HG02623 (cell line): ENCODE measurements around the gene FAM120AOS.

Experiments used
- ATAC-seq: cut with Tn5 transposase; IDR thresholded peaks from one replicate; pipeline ENCODE4 v1.9.1; 2021; ENCODE audit warnings: moderate library complexity; ENCODE audit not compliant: unreplicated experiment

The FAM120AOS gene

DNA sequence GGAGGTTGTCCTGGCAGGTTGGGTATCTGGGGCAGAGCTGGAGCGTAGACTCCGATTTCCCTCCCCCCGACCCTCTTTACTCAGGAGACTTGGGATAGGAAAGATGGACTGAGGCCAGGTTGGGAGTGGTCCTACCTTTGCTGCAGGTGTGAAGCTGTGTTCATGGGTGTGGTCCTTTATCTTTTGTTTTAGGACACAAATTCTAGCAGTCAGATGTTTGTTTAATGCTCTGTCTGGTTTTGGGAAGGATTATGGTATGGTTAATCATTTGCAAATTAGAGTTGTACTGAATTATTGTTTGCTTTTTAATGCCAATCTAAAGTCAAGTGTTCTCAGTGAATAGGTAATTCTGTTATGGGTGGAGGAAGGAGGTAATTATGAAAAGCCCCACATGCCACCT lies 14.1 kb upstream of the FAM120AOS start:
- ATAC-seq: no peak

DNA sequence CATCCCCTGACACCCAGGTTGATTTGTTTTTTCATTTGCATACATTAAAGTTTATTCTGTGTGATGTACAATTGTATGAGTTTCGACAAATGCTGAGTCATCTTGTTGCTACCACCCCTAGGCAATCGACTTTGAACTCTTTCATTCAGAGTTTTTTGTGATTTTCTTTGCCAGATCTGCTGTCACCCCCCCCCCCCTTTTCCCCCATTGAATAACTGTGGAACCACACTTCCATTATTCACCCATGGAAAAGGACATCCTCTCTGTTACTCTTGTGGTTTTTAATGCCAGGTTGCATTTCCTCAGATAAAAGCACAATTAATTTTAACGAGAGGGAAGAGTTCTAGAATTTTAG lies 13.7 kb upstream of the FAM120AOS start:
- no peak for ATAC-seq

DNA sequence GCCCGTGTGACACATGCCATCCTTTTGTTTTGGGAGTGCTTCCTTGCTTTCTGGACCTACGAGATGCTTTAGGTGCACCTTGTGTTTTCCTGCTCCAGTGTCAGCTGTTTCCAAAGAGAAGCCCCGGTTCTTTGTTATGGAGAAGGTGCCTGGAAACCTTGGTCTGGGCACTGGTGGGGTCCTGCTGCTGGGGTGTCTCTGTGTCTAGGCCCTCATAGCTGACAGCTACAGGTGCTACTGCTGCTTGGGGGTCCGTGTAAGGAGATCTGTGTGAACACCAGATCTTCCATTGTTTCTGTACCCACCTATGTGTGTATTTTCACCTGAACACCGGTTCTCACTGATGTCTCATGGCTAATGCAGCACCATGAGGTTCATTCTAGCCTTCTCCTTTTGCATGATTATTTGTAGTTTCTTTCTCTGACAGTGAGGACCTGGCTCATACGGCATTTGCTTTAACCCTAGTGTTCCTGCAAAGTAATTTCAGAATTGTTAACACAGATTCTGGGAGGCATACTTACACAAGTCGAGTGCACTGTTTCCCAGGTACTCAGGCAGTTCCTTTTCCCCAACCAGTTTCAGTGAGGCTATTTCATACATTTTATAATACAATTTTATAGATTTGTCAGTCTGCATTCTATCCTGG lies 13.2 kb upstream of the FAM120AOS start:
- ATAC-seq: no peak

DNA sequence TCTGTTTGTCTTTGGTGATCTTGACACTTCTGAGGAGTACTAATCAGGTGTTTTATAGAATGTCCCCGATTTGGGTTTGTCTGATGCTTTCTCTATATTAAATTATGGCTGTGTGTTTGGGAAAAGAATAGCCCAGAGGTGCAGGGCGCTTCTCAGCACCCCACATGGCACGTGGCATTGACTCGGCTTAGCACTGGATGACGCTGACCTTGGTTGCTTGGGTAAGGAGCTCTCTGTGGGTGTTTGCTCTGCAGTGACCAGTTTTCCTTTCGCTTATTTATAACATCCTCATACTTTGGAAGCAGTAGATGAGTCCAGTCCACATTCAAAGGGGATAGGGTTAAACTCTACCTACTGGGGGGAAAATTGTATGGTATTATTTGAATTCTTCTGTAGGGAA lies 12.5 kb upstream of the FAM120AOS start:
- no peak for ATAC-seq

DNA sequence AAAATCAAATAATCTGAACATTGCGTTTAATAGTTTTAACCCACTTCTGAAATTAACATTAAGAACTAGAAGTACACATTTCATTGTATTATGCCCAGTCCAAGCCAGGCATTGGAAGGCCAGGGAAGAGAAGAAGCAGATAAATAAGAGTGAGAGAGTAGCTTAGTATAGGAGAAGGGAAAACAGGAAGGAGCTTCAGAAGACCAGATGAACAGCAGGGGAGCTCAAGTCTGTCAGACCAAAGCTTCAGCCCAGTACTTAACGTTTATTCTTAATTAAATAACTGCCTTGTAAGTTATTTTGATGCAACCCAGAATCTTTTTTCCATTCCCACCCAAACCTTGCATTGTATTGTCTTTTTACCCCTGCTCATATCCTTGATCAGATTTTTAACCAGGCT lies 11.5 kb upstream of the FAM120AOS start:
- ATAC-seq: no peak

DNA sequence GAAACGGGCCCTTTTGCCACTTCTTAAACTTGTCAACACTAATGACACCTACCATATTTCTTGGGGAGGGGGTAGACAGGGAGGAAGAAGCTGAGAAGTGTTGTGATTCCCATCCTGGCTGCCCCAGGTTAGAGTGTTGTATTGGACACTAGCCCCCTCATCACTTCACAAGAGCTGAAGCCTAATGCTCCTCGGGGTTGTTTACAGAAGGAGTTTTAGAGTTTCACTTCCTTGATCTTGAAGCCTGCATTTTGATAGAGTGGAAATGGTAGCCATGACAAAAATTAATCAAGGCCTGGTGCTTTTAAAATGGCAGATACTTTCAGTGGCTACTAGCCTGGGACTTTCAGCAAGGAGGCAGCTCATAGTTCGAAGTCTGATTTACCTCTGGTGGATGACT lies 11.0 kb upstream of the FAM120AOS start:
- no peak for ATAC-seq

DNA sequence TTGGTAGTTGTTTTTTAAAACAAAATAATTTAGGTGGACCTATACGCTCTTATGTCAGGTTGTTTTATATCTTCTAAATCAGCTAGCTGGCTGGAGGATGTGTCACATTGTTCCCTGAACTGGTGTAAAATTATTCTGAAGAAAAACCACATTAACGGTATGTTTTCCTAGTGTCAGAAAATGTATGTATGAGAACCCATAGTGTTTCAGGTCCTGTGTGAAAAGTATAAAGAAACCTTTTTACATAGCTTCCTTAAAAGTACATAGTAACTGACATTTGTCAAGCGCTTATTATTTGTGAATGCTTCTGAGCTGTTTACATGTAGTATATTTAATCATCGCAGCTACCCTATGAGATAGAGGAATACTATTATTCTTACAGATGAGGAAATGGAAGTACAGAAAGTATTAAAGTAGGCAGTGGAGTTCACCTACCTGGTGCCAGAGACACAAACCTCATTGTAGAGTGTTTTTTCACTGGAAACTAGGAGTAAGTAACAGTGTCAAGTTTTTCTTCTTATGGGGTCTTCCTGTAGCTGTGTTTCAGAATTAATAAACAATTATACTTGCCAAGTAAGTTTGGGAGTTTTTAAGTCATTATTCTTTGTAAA lies 10.4 kb upstream of the FAM120AOS start:
- no peak for ATAC-seq

DNA sequence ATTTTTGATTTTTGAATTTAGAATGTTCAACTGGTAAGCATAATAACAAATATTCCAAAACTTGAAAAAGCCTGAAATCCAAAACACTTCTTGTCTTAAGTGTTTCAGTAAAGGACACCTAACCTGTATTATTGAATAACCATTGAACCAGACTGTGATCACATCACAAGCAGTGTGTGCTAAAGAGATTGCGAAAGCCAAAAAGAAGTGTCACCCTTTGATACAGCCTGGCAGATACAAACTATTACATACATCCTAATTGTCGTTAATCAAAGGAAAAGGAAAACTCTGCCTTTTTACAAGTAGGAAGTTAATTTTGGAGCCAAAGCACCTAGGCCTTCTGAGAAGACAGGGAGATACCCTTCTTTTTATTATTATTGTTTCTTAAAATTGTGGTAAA lies 8.4 kb upstream of the FAM120AOS start:
- ATAC-seq: no peak

DNA sequence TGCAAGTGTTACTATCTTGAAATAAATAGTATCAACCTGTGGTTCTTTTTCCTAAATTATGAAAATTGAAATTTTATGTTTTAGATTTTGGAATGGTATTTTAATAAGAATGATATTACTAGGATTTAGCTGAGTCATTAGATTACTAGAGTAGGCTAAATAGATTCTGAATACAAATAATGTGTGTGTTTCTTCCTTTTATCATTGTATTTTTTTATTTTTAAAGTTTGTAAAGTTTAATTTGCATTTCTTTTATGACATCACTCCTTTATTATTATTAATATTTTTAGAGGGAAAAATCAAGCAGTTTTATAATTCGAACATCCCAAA lies 8.0 kb upstream of the FAM120AOS start:
- ATAC-seq: no peak

DNA sequence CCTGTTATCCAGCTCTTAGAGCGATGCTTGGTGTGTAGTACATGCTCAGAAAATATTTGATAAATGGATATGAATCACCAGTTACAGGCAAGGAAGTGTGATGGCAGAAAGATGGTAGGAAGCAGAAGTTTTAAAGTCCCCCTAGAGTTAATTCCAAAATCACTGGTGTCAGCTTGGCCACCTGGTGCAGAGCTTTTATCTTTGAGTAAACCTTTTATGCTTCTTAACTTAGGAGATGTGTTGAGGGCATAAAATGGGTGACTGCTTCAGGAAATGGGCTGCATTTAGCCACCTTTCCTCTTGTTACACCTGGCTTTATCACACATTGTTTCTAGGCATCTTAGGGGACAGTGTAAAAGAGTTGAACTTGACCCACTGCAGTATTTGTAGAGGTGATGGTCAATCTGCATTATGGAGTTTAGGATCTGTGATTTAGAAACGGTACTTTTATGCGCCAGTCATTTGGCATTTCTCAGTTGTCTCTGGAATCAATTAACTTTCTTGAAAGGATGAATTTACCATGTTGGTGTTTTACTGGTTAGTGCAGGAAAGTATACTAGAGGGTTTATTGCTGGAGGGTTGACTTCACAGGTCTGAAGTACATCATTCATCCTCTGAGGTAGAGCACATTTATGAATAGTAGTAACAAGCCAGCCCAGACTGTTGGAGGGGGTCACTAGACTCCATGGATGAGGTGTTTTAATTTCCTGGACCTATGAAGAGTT lies 7.5 kb upstream of the FAM120AOS start:
- ATAC-seq: no peak

DNA sequence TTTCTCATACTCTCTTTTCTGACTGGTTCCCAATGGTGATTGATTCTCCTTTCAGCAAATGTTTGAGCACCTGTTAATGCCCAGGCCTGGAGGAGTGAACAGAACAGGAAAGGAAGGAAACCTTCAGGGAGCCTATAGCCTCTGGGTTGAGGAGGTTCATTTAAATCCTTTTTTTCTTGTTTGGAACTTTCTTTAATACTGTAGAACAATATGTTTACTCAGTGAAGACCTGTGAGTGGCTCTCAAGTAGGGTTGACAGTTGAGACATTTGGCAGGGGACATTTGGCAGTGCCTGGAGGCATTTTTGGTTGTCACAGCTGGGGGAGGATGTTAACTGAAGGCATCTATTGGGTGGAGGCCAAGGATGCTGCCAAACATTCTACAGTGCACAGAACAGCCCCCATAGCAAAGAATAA lies 6.1 kb upstream of the FAM120AOS start:
- ATAC-seq: no peak

DNA sequence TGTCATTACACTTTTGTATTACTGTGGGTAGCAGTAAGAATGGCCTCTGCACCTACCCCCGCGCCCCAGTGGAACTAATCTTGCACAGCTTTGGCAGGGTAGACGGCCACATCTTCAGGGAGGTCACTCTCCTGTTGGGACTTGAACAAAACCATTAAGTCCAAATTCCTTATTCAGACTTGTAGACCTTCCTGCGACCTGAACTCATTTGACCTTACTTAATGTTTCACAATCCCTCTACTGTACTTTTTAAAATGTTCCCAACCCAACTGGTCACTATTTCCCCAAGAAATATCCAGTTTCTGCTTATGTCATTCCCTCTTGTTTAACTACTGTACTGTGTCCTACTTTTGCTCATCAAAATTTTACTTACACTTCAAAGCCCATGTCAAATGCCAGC lies 5.3 kb upstream of the FAM120AOS start:
- ATAC-seq: no peak

DNA sequence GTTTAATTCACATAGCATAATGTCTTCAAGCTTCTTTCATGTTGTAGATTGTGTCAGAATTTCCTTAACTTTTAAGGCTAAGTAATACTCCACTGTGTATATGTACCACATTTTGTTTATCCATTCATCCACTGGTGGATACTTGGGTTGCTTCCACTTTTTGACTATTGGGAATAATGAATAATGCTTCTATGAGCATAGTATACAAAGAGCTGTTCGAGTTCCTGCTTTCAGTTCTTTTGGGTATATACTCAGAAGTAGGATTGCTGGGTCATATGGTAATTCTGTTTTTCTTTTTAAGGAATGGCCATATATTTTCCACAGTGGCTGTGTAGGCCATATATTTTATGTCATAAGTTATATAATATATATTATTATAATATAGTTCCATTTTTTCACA lies 3.6 kb upstream of the FAM120AOS start:
- no peak for ATAC-seq

DNA sequence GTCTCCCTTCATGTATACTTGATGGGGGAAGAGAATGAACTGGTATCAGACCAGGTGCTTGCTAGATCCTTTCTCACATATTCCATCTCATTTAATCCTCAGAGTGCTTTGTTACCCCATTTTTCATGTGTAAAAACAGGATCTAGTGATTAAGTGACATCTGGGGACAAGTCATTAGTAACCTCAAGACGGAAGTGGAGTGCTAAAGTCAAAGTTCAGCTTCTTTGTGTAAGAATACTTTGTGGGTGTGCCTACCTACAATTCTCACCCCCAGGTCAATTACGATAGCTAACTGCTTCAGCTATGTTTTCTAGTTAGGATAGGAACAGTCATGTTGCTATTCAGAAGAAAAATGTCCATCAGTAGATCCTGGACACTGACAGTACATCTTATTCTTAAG lies 3.1 kb upstream of the FAM120AOS start:
- no peak for ATAC-seq

DNA sequence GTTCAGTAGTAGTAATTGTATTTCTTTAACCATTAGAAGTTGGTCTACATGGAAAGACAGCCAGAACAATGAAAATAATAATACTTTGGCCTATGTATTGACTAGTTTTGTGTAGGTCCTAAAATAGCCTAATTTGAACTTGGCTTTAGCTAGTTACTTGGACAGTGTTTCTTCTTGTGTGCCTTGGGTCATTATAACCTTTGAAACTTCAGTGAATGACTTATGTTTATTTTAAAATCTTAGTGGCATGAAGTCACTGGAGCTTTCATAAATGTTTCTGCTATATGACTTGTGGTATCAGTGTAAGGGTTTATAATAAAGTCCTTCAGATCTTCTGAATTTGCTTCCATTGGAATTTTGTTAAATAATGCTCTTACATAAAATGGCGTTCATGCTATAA lies 2.6 kb upstream of the FAM120AOS start:
- ATAC-seq: no peak

DNA sequence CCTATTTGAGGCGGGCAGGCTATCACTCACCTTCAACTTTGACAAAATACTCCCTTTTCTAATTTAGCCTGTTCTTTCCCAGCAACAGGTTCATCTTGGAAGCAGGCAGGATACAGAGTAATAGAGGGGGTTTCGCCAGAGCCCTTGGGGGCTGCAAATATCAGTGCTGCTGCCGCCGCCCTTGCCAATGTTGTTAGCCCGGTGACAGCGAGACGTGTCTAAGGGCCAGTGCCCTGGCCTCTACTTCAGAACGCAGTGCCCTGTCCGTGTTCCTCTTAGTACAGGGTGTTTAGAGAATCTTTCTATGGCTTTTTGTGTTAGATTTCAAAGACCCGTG lies 703 bp downstream of the FAM120AOS start:
- no peak for ATAC-seq

DNA sequence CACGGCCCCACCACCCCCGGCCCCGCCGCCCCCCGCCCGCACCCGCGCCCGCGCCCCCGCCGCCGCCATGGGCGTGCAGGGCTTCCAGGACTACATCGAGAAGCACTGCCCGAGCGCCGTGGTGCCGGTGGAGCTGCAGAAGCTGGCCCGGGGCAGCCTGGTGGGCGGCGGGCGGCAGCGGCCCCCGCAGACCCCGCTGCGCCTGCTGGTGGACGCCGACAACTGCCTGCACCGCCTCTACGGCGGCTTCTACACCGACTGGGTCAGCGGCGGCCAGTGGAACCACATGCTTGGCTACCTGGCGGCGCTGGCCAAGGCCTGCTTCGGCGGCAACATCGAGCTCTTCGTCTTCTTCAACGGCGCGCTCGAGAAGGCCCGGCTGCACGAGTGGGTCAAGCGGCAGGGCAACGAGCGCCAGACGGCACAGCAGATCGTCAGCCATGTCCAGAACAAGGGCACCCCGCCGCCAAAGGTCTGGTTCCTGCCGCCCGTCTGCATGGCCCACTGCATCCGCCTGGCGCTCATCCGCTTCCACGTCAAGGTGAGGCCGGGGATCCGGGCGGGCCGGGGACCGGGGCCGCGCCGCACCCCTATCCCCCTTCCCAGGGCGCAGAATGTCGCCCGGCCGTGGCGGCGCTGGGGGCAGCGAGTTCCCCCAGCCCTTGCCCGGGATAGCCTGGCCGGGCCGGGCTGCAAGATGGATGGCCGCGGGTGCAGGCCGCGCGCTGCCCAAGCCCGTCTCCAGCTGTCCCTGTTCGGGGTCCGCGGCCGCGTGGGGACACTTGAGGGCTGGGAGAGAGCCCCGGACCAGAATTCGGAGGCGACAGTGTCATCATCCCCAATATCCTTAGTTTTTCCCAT lies 1.3 kb downstream of the FAM120AOS start:
- peak; percentile 8 for ATAC-seq

DNA sequence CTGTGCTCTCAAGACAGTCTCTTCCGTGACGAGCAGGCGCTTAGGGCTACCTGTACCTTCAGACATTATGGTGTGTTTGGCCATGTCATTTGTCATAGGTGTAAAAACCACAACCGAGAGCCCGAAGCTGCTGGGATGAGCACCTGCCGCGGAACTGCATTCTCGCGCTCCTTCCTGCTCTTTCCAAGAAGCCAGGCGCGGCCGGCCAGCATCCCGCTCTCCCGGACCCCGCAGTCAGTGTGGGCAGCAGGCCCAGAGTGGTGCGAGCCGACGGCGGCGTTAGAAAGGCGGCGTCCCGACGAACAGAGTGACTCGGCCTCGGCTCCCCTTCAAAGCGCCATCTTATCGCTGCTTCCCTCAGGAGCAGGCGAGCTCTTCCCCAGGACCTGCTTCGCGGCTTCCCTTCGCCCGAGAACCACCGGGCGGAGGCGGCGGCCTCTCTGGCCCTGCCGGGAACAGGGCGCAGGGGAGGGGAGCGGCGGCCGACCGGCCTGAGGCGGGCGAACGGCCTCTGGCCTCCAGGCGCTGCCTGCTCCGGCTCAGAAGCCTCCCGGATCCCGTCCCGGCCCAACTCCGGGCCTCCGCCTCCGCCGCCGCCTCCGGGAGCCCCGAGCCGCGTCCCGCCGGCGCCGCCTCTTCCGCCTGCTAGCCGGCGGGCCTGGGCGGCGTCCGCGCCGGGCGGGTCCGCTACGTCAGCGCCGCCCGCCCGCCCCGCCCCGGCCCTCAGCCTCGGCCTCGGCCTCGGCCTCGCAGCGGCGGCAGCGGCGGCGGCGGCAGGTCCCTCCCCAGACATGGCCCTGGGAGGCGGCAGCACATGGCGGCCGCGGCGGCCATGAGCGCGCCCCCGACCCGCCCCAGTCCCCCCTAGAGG lies 2.2 kb downstream of the FAM120AOS start, which contains the start of gene FAM120A:
Gene FAM120A, plus strand, starts transcription at position 741 of the 871 bp plus-strand sequence. CDS start 231 bp downstream, outside the sequence.
- peak; percentile 61 for ATAC-seq

DNA sequence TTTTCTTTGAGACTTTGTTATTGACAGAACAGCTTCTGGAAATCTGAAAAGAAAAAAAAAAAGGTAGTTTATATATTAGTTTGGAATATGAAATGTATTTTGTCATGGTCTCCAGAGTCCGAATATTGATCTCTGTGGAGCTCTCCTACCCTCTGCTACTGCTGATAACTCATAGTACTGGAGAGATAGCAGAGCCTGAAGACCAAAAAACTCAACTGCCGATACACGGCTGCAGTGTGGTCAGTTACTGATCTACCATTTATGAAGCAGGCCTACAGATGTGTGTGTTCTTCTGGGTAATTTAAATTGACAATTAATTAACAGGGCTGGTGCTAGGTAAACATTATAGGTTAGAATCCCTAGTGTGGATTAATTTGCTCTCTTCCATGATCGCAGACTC lies 5.7 kb downstream of the FAM120AOS start:
- ATAC-seq: no peak

DNA sequence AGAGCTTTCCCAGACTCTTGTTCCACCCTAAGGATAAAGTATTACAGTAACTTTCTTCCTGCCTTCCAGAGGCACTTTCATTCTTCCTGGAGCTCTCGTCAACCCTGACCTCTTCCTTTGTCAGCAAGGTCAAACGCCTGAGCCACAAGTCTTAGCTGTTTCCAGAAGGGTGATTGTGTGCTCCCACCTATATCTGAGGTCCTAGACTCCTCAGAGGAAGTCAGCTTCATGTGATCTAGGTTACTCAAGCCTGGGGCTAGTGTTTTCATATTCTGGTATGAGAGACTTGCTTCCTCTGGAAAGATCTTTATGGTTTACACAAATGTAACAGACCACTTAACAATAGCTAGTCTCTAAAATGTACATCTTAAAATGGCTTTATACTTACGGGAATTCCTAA lies 7.3 kb downstream of the FAM120AOS start:
- no peak for ATAC-seq
